ENCODE data around the gene SMIM32.

The SMIM32 gene

GRCh38 chr5:136201870-136202269 lies 8.9 kb upstream of the SMIM32 start:
- DNase-seq (no peak), ATAC-seq (replicated peaks) (no peak)
- no peak overlapping the region for H3K4me3 Mint-ChIP-seq
- H3K36me3 Mint-ChIP-seq, result no peaks in the 10 kb centered on the region
- H3K27ac Mint-ChIP-seq, result no peak overlapping the region
- peaks cover 25 to 31% of the 10 kb centered on the region in 2 donors for H3K27me3 Mint-ChIP-seq
- H3K9me3 Mint-ChIP-seq, result no peaks in the 10 kb centered on the region
- no peaks in the 10 kb centered on the region for H3K4me1 Mint-ChIP-seq

- Mint-ChIP-seq H3K4me1 (no peaks in the 10 kb centered on the region), H3K4me3 (no peak overlapping the region), H3K9me3 (no peaks in the 10 kb centered on the region), H3K27ac (no peak overlapping the region), H3K36me3 (no peaks in the 10 kb centered on the region), H3K27me3 (peaks cover 34 to 40% of the 10 kb centered on the region in 2 donors)
- no peak for ATAC-seq (replicated peaks)
- no peak for DNase-seq
These were observed 7.8 kb upstream of the SMIM32 start for GRCh38 chr5:136200761-136201160.

- Mint-ChIP-seq H3K27ac (no peak overlapping the region), H3K9me3 (no peaks in the 10 kb centered on the region), H3K27me3 (peaks cover 39 to 46% of the 10 kb centered on the region in 2 donors), H3K4me3 (no peak overlapping the region), H3K36me3 (no peaks in the 10 kb centered on the region), H3K4me1 (no peaks in the 10 kb centered on the region)
- no peak for ATAC-seq (replicated peaks)
- DNase-seq, result no peak
These were observed 7.2 kb upstream of the SMIM32 start for GRCh38 chr5:136200130-136200529.

GRCh38 chr5:136199408-136199807 lies 6.4 kb upstream of the SMIM32 start:
- H3K36me3 Mint-ChIP-seq, result no peaks in the 10 kb centered on the region
- DNase-seq (no peak), ATAC-seq (replicated peaks) (no peak)
- peaks cover 45 to 53% of the 10 kb centered on the region in 2 donors for H3K27me3 Mint-ChIP-seq
- H3K27ac Mint-ChIP-seq, result no peak overlapping the region
- H3K4me1 Mint-ChIP-seq, result no peaks in the 10 kb centered on the region
- H3K9me3 Mint-ChIP-seq, result no peaks in the 10 kb centered on the region
- H3K4me3 Mint-ChIP-seq, result no peak overlapping the region

- ATAC-seq (replicated peaks) (no peak), DNase-seq (no peak)
- H3K9me3 Mint-ChIP-seq, result no peaks in the 10 kb centered on the region
- peaks cover 48 to 57% of the 10 kb centered on the region in 2 donors for H3K27me3 Mint-ChIP-seq
- no peak overlapping the region for H3K27ac Mint-ChIP-seq
- no peak overlapping the region for H3K4me3 Mint-ChIP-seq
- no peaks in the 10 kb centered on the region for H3K36me3 Mint-ChIP-seq
- H3K4me1 Mint-ChIP-seq, result no peaks in the 10 kb centered on the region
These were observed 5.5 kb upstream of the SMIM32 start for GRCh38 chr5:136198453-136198852.

GRCh38 chr5:136197462-136198142 lies 4.6 kb upstream of the SMIM32 start:
- ATAC-seq (replicated peaks) (no peak), DNase-seq (no peak)
- H3K36me3 Mint-ChIP-seq, result no peaks in the 10 kb centered on the region
- H3K4me3 Mint-ChIP-seq, result no peak overlapping the region
- H3K4me1 Mint-ChIP-seq, result peaks cover 0 to 2% of the 10 kb centered on the region in 2 donors
- H3K27ac Mint-ChIP-seq, result no peak overlapping the region
- H3K9me3 Mint-ChIP-seq, result no peaks in the 10 kb centered on the region
- H3K27me3 Mint-ChIP-seq, result peaks cover 51 to 61% of the 10 kb centered on the region in 2 donors

- no peaks in the 10 kb centered on the region for H3K9me3 Mint-ChIP-seq
- no peak overlapping the region for H3K27ac Mint-ChIP-seq
- DNase-seq (no peak), ATAC-seq (replicated peaks) (no peak)
- H3K27me3 Mint-ChIP-seq, result peaks cover 54 to 65% of the 10 kb centered on the region in 2 donors
- no peaks in the 10 kb centered on the region for H3K36me3 Mint-ChIP-seq
- no peak overlapping the region for H3K4me3 Mint-ChIP-seq
- H3K4me1 Mint-ChIP-seq, result peaks cover 6 to 9% of the 10 kb centered on the region in 2 donors
These were observed 3.2 kb upstream of the SMIM32 start for GRCh38 chr5:136195971-136196820.

GRCh38 chr5:136194576-136194975 lies 1.6 kb upstream of the SMIM32 start:
- peaks cover 58 to 60% of the 10 kb centered on the region in 2 donors for H3K27me3 Mint-ChIP-seq
- ATAC-seq (replicated peaks) (no peak), DNase-seq (no peak)
- H3K27ac Mint-ChIP-seq, result no peak overlapping the region
- H3K4me3 Mint-ChIP-seq, result no peak overlapping the region
- peaks cover 6 to 9% of the 10 kb centered on the region in 2 donors for H3K4me1 Mint-ChIP-seq
- H3K36me3 Mint-ChIP-seq, result no peaks in the 10 kb centered on the region
- H3K9me3 Mint-ChIP-seq, result no peaks in the 10 kb centered on the region

- Mint-ChIP-seq H3K4me3 (no peak overlapping the region), H3K4me1 (peaks cover 6 to 9% of the 10 kb centered on the region in 2 donors), H3K36me3 (peaks cover 3 to 9% of the 10 kb centered on the region in 2 donors), H3K27me3 (peaks cover 58 to 59% of the 10 kb centered on the region in 2 donors), H3K9me3 (no peaks in the 10 kb centered on the region), H3K27ac (no peak overlapping the region)
- DNase-seq, result no peak
- no peak for ATAC-seq (replicated peaks)
These were observed 467 bp upstream of the SMIM32 start for GRCh38 chr5:136193322-136193935.

- Mint-ChIP-seq H3K27ac (no peak overlapping the region), H3K27me3 (peaks cover 51 to 59% of the 10 kb centered on the region in 2 donors), H3K4me1 (peaks cover 6 to 9% of the 10 kb centered on the region in 2 donors), H3K4me3 (peak overlapping the region; percentile 18 to 65), H3K9me3 (no peaks in the 10 kb centered on the region), H3K36me3 (peaks cover 11 to 21% of the 10 kb centered on the region in 2 donors)
- ATAC-seq (replicated peaks) (peak in 1 of 2 donors; percentile 26), DNase-seq (no peak)
These were observed 892 bp downstream of the SMIM32 start for GRCh38 chr5:136192015-136192525.

GRCh38 chr5:136191304-136192014 lies 1.5 kb downstream of the SMIM32 start:
- Mint-ChIP-seq H3K36me3 (peaks cover 14 to 27% of the 10 kb centered on the region in 2 donors), H3K4me3 (peak overlapping the region in 1 of 2 donors; percentile 23), H3K27ac (no peak overlapping the region), H3K9me3 (no peaks in the 10 kb centered on the region), H3K27me3 (peaks cover 48 to 58% of the 10 kb centered on the region in 2 donors), H3K4me1 (peaks cover 6 to 9% of the 10 kb centered on the region in 2 donors)
- no peak for ATAC-seq (replicated peaks)
- no peak for DNase-seq

GRCh38 chr5:136190904-136191303 lies 2.1 kb downstream of the SMIM32 start:
- H3K4me1 Mint-ChIP-seq, result peaks cover 6 to 9% of the 10 kb centered on the region in 2 donors
- H3K27me3 Mint-ChIP-seq, result peaks cover 42 to 52% of the 10 kb centered on the region in 2 donors

GRCh38 chr5:136190091-136190720 lies 2.8 kb downstream of the SMIM32 start:
- H3K36me3 Mint-ChIP-seq, result peaks cover 18 to 32% of the 10 kb centered on the region in 2 donors
- no peak for ATAC-seq (replicated peaks)
- H3K9me3 Mint-ChIP-seq, result no peaks in the 10 kb centered on the region

More at GRCh38 chr5:136190904-136191303, 2.1 kb downstream of the SMIM32 start:
- Mint-ChIP-seq H3K36me3 (peaks cover 18 to 32% of the 10 kb centered on the region in 2 donors), H3K4me3 (no peak overlapping the region), H3K27ac (no peak overlapping the region), H3K9me3 (no peaks in the 10 kb centered on the region)
- DNase-seq (no peak), ATAC-seq (replicated peaks) (no peak)

More at GRCh38 chr5:136190091-136190720, 2.8 kb downstream of the SMIM32 start:
- H3K4me3 Mint-ChIP-seq, result no peak overlapping the region
- H3K4me1 Mint-ChIP-seq, result peaks cover 6 to 9% of the 10 kb centered on the region in 2 donors
- no peak overlapping the region for H3K27ac Mint-ChIP-seq
- peaks cover 36 to 45% of the 10 kb centered on the region in 2 donors for H3K27me3 Mint-ChIP-seq
- DNase-seq, result no peak

Measured in stimulated activated naive B cell treated with anti-CD40 and anti-IgM and Interleukin-4, amounts not matched to agents 10 μg/mL and 1 μg/mL and 100 μg/mL, for 72 hours (primary cell).